Endothelial cell (in vitro differentiated cells): ENCODE data around the gene PIWIL4. TPM values are rescaled to one million over a fixed set of nuclear protein-coding genes. Genes with fewer than 3 reads are reported as not detected.

Source experiments
- DNase-seq: peaks from one replicate; pipeline ENCODE4 v3.0.0; 2021; ENCODE audit warnings: low spot score
- H3K27ac Mint-ChIP-seq: one replicate; pipeline ENCODE4 v1.8.0; 2021; ENCODE audit warnings: mixed read lengths, inconsistent platforms; ENCODE audit not compliant: unreplicated experiment
- H3K27me3 Mint-ChIP-seq: one replicate; pipeline ENCODE4 v1.8.0; 2021; ENCODE audit warnings: mild to moderate bottlenecking, moderate library complexity, mixed read lengths, inconsistent platforms; ENCODE audit not compliant: unreplicated experiment
- H3K36me3 Mint-ChIP-seq: one replicate; pipeline ENCODE4 v1.8.0; 2021; ENCODE audit warnings: mild to moderate bottlenecking, low read depth, mixed read lengths, inconsistent platforms; ENCODE audit not compliant: unreplicated experiment
- H3K4me1 Mint-ChIP-seq: one replicate; pipeline ENCODE4 v1.8.0; 2021; ENCODE audit warnings: mild to moderate bottlenecking, mixed read lengths, inconsistent platforms; ENCODE audit not compliant: unreplicated experiment
- H3K4me3 Mint-ChIP-seq: one replicate; pipeline ENCODE4 v1.8.0; 2021; ENCODE audit warnings: mild to moderate bottlenecking, mixed read lengths, inconsistent platforms; ENCODE audit not compliant: unreplicated experiment
- H3K9me3 Mint-ChIP-seq: one replicate; pipeline ENCODE4 v1.8.0; 2021; ENCODE audit warnings: mixed read lengths, inconsistent platforms; ENCODE audit not compliant: unreplicated experiment
- CTCF ChIP-seq: fragments of 200-600 bp; sonication (generic); IDR thresholded peaks from one replicate; pipeline ENCODE4 v1.5.0; 2021; ENCODE audit warnings: antibody characterized with exemption; ENCODE audit not compliant: unreplicated experiment
- total RNA-seq: library from RNA; stranded (reverse); fragmentation: NEBNext Ultra II Directional; extraction: Animal tissue kit (Norgen Biotek cat#: 25700); gene quantifications from one replicate; pipeline ENCODE4 v1.2.1, GENCODE V29; 2021; ENCODE audit not compliant: unreplicated experiment

Gene PIWIL4
- total RNA-seq, 1 donor from 2014 or later, result 0.54 TPM

GRCh38 chr11:94635072-94635471, 67.9 kb downstream of the PIWIL4 start:
- Mint-ChIP-seq H3K4me1 (peaks cover 19% of the 10 kb centered on the region), H3K27me3 (no peaks in the 10 kb centered on the region), H3K9me3 (no peaks in the 10 kb centered on the region), H3K27ac (no peak overlapping the region), H3K4me3 (no peak overlapping the region), H3K36me3 (peaks cover 3% of the 10 kb centered on the region)
- no peak for TF ChIP-seq CTCF
- no peak for DNase-seq

GRCh38 chr11:94636388-94636949, 69.3 kb downstream of the PIWIL4 start:
- H3K4me1 Mint-ChIP-seq, result peaks cover 16% of the 10 kb centered on the region
- H3K27ac Mint-ChIP-seq, result no peak overlapping the region
- H3K36me3 Mint-ChIP-seq, result peaks cover 3% of the 10 kb centered on the region
- no peak overlapping the region for H3K4me3 Mint-ChIP-seq
- H3K9me3 Mint-ChIP-seq, result no peaks in the 10 kb centered on the region
- no peak for DNase-seq
- no peaks in the 10 kb centered on the region for H3K27me3 Mint-ChIP-seq
- TF ChIP-seq CTCF, result no peak

DNA sequence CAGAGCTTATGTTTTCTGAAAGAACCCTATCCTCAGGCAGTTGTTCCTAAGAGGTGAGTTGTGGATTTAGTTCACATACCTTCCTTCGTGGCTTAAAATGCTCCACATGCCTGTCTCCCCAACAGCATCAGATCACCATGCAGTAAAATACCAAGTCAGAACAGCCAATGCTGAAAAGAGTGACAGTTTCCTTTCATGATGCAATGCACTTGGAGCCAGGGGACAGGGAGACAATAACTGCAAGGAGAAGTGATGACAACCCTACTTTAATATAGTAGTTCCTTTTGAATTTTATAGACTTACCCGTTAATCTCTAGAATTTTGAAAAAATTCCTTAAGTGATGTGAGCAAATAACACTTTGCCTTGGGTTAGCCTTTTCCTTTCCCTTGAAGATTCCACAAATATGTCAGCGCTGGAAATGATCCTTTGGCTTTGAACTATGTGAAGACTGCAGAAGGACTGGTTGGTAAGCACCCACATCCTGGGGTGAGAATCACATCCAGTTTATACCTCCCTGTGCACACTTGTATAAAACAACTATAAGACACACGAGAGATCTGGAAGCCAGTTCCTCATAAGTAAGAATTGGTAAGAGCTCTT, 71.2 kb downstream of the PIWIL4 start:
- H3K36me3 Mint-ChIP-seq, result peaks cover 3% of the 10 kb centered on the region
- no peak for TF ChIP-seq CTCF
- no peak for DNase-seq
- peaks cover 19% of the 10 kb centered on the region for H3K4me1 Mint-ChIP-seq
- H3K9me3 Mint-ChIP-seq, result no peaks in the 10 kb centered on the region
- no peak overlapping the region for H3K4me3 Mint-ChIP-seq
- H3K27ac Mint-ChIP-seq, result no peak overlapping the region
- no peaks in the 10 kb centered on the region for H3K27me3 Mint-ChIP-seq

DNA sequence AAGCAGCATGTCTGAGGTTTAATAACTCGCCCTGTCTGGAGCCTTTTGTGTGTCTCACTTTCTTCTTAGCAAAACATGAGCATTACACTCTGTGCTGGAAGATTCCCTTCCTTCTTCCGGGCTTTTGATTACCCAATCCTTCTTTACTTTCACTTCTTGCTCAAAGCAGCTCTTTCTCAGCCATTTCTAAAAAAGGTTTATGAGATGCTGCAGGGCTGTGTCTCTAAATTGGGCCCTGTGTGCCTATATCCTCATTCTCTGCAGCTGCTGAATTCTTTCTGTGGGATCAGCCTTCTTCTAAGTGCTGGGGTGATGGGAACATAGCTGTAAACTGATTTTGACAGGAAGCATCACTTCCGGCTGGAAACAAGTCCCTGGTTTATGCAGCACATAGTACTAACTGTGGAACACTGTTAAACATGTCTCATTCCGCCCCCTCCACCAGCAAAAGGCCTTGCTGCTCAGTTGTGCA, 71.8 kb downstream of the PIWIL4 start:
- DNase-seq, result no peak
- Mint-ChIP-seq H3K36me3 (peaks cover 3% of the 10 kb centered on the region), H3K27me3 (no peaks in the 10 kb centered on the region), H3K4me3 (no peak overlapping the region), H3K4me1 (peaks cover 20% of the 10 kb centered on the region), H3K27ac (no peak overlapping the region), H3K9me3 (no peaks in the 10 kb centered on the region)
- TF ChIP-seq CTCF, result no peak
